Lower lobe of right lung (tissue), 2 donors: ENCODE data around the gene INPP5E. TPM values are rescaled to one million over a fixed set of nuclear protein-coding genes. Genes with fewer than 3 reads are reported as not detected.

Experiments used
- ATAC-seq, 2 donors: fragments of 200-7000 bp; cut with Tn5 transposase; one replicate each; pipeline ENCODE4 v1.9.1; 2020 to 2022; ENCODE audit warnings: mild to moderate bottlenecking in 2 of 2, moderate library complexity in 2 of 2
- DNase-seq: peaks from one replicate; pipeline ENCODE4 v3.0.0-alpha.2; 2020
- H3K27ac ChIP-seq: fragments of 200-600 bp; one replicate; pipeline ENCODE4 v1.8.0; 2022
- H3K27me3 ChIP-seq: fragments of 200-600 bp; one replicate; pipeline ENCODE4 v1.8.0; 2022; ENCODE audit warnings: low read depth
- H3K36me3 ChIP-seq: fragments of 200-600 bp; one replicate; pipeline ENCODE4 v1.8.0; 2022; ENCODE audit warnings: mild to moderate bottlenecking
- H3K4me1 ChIP-seq: fragments of 200-600 bp; one replicate; pipeline ENCODE4 v1.8.0; 2022
- H3K4me3 ChIP-seq: fragments of 200-600 bp; one replicate; pipeline ENCODE4 v1.8.0; 2022; ENCODE audit warnings: mild to moderate bottlenecking
- H3K9me3 ChIP-seq: fragments of 200-600 bp; one replicate; pipeline ENCODE4 v1.8.0; 2022
- intact Hi-C: fragments of 100-400 bp; cut with DNase I; formaldehyde crosslinking; loops from one replicate; pipeline ENCODE4 v1.11.0; 2022
- total RNA-seq: library from RNA; stranded (reverse); fragmentation: NEBNext Ultra II Directional; extraction: Animal tissue kit (Norgen Biotek cat#: 25700); gene quantifications from one replicate; pipeline ENCODE4 v1.2.1, GENCODE V29; 2021
- TF ChIP-seq, protein P1 (sequence below): fragments of 200-600 bp; IDR thresholded peaks from one replicate; pipeline ENCODE4 v1.8.0; 2022; ENCODE audit warnings: antibody characterized with exemption, mild to moderate bottlenecking
- donor health status: DM: no; HTN: yes; CAD: no; lungs with severe emphysema.

The INPP5E gene
- total RNA-seq, 1 donor from 2014 or later = 13.8 TPM

DNA sequence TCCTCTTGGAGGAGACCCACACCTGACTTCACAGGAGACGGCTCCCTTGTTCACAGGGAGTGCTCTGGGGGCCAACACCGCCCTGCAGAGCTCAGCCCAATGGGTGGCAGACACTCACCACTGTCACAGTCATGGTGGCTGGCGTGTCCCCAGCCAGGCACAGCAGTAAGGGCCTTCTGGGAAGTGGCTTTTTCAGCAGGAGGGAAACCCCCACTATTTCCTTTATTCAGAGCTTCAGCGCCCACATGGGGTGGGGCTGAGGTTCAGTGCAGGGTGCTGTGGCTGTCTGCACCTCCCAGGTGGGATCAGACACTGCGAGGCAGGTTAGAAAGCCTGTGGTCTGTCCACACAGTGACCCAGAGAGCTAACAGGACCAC lies 36.1 kb downstream of the INPP5E start:
- Histone ChIP-seq H3K27me3 (no peaks in the 10 kb centered on the region), H3K9me3 (no peaks in the 10 kb centered on the region), H3K4me3 (no peak overlapping the region), H3K27ac (no peak overlapping the region), H3K4me1 (peaks cover 17% of the 10 kb centered on the region), H3K36me3 (peaks cover 51% of the 10 kb centered on the region)
- no peak for ATAC-seq
- TF ChIP-seq, protein P1, sequence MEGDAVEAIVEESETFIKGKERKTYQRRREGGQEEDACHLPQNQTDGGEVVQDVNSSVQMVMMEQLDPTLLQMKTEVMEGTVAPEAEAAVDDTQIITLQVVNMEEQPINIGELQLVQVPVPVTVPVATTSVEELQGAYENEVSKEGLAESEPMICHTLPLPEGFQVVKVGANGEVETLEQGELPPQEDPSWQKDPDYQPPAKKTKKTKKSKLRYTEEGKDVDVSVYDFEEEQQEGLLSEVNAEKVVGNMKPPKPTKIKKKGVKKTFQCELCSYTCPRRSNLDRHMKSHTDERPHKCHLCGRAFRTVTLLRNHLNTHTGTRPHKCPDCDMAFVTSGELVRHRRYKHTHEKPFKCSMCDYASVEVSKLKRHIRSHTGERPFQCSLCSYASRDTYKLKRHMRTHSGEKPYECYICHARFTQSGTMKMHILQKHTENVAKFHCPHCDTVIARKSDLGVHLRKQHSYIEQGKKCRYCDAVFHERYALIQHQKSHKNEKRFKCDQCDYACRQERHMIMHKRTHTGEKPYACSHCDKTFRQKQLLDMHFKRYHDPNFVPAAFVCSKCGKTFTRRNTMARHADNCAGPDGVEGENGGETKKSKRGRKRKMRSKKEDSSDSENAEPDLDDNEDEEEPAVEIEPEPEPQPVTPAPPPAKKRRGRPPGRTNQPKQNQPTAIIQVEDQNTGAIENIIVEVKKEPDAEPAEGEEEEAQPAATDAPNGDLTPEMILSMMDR = no peak
- no peak for DNase-seq
- intact Hi-C loops = no loop called here

DNA sequence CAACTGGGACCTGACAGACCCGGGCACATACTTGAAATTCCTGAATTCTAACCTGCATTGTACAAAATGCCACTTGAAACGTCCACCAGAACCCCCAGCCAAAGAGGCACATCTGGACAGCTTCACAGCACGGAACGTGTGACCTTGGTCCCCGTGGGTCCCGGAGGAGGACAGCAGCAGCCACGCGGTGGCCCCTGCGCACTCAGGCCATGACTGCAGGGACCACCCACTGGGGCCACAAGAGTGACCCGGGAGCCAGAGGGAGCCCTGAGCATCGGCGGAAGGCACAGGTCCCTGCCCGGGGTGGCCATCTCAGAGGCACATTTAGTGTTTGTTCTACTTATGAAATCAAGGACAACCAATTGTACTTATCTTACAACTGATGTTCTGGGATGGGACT lies 37.6 kb downstream of the INPP5E start:
- no peak for ATAC-seq

DNA sequence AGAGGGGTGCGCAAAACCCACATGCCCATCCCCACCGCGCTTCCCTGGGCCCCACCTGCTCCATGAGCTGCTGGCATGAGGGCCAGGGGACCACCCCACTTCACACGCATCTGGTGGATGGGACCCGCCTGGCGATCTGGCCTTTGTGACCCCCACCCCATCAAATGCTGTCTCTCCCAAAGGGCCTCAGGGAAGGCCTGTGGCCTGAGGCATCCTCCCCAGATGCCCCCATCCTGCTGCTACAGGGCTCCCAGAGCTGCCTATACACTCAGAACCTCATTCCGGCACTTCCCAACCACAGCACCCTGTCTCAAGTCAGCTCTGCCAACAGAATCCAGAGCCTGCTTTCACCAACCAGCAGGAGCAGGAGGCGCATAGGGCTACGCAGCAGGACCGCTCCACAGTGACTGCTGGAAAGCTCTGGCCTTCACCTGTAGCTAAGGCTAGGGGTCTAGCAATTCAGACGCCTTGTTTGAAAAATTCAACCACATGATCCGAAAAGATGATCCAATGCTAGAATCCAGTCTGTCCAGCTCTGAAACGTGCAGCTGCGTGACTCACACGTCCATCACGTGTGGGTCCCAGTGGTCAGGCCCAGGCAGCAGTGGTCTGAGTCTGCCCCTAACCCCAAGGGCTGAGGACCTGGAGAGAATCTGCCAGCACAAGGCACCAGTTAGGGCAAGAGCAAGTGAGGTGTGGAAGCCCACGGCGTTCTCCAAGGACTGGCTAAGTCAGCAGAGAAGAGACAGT lies 38.3 kb downstream of the INPP5E start:
- ATAC-seq = no peak
- peaks cover 49% of the 10 kb centered on the region for H3K36me3 ChIP-seq

More for the DNA sequence above, 37.6 kb downstream of the INPP5E start:
- DNase-seq = no peak
- Histone ChIP-seq H3K4me1 (peaks cover 20% of the 10 kb centered on the region), H3K27ac (no peak overlapping the region), H3K9me3 (no peaks in the 10 kb centered on the region), H3K36me3 (peaks cover 49% of the 10 kb centered on the region), H3K27me3 (no peaks in the 10 kb centered on the region), H3K4me3 (no peak overlapping the region)
- TF ChIP-seq, protein P1 = no peak
- intact Hi-C loops = no loop called here

DNA sequence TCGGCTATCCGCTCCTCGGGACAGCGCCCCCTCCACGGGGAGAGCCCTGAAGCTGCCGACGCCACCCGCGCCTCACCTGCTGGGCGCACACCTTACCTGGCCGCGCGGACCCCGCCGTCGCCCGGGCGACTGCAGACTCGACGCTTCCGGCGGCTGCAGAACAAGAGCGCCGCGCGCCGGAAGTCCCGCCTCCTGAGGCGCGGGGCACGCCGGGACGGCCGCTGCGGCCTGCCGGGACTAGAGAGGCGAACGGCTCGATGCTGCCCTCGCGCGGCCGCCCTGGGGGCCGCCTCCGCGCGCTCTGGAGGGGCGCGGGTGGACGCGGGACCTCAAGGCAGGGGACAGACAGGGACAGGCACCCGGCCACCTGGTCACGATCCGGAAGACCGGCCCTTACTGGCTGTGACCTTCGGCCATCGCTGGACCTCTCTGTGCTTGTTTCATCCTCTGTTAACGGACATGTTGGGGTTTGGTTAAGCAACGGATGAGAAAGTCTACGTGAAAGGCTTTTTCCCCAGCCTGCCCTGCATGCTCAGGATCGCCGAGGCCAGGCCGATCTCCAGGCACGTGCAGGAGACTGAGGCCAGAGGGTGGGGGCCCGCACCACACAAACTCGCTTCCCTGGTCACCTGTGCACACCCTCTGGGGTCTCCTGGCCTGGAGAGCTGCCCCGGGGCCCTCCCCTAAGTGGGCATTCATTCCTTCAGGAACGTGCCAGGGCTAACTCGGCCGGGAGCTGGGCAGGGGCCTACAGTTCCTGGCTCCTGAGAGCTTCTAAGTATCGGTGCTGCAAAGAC lies 39.4 kb downstream of the INPP5E start, which contains the start of gene SNAPC4:
Gene SNAPC4, minus strand, starts transcription at position 133 of the 797 bp plus-strand sequence. CDS start 1,742 bp downstream, outside the sequence.
- peaks cover 49% of the 10 kb centered on the region for H3K36me3 ChIP-seq

More for the DNA sequence above, 38.3 kb downstream of the INPP5E start:
- TF ChIP-seq, protein P1 = no peak
- Histone ChIP-seq H3K27me3 (no peaks in the 10 kb centered on the region), H3K9me3 (no peaks in the 10 kb centered on the region), H3K27ac (no peak overlapping the region), H3K4me3 (no peak overlapping the region), H3K4me1 (peaks cover 20% of the 10 kb centered on the region)
- DNase-seq = no peak
- intact Hi-C loops = no loop called here

More for the DNA sequence above, 39.4 kb downstream of the INPP5E start, which contains the start of gene SNAPC4:
- Histone ChIP-seq H3K27me3 (no peaks in the 10 kb centered on the region), H3K4me1 (peaks cover 20% of the 10 kb centered on the region), H3K4me3 (peak within 1 kb of the TSS; percentile 99), H3K27ac (peak within 1 kb of the TSS; percentile 74), H3K9me3 (no peaks in the 10 kb centered on the region)
- ATAC-seq (peak; percentile 96), DNase-seq (peak; percentile 90)
- TF ChIP-seq, protein P1 = peak; percentile 93
- intact Hi-C loops = no loop called here
